SK-N-SH (cell line): Measurements from ENCODE around the gene COPS4.

Experiments
- CTCF ChIP-seq: fragments of 200-600 bp; sonication (generic); IDR thresholded peaks from 2 replicates; pipeline ENCODE4 v1.6.1; 2017; ENCODE audit warnings: antibody characterized with exemption, mild to moderate bottlenecking, moderate library complexity
- EZH2phosphoT487 ChIP-seq: fragments of 200-600 bp; sonication (generic); IDR thresholded peaks from 2 replicates; pipeline ENCODE4 v1.6.1; 2017; ENCODE audit warnings: low read depth, mixed run types, mild to moderate bottlenecking, antibody characterized with exemption, moderate library complexity, borderline replicate concordance
- MXI1 ChIP-seq: IDR thresholded peaks from 2 replicates; pipeline ENCODE4 v1.6.1; 2012; ENCODE audit warnings: mild to moderate bottlenecking, low read depth, low read length, improper control_type of control experiment
- RFX5 ChIP-seq: IDR thresholded peaks from 2 replicates; pipeline ENCODE4 v1.6.1; 2012; ENCODE audit warnings: mild to moderate bottlenecking, improper control_type of control experiment, low read length
- SIN3A ChIP-seq: IDR thresholded peaks from 2 replicates; pipeline ENCODE4 v1.6.1; 2012; ENCODE audit warnings: low read depth, mild to moderate bottlenecking, low read length, moderate library complexity, borderline replicate concordance
- TAF1 ChIP-seq: IDR thresholded peaks from 2 replicates; pipeline ENCODE4 v1.6.1; 2012; ENCODE audit warnings: low read depth, mild to moderate bottlenecking, low read length, moderate library complexity, borderline replicate concordance
- TCF12 ChIP-seq: IDR thresholded peaks from 2 replicates; pipeline ENCODE4 v1.4.0; 2012
- USF1 ChIP-seq: IDR thresholded peaks from 2 replicates; pipeline ENCODE4 v1.4.0; 2012; ENCODE audit warnings: low read depth, borderline replicate concordance
- USF2 ChIP-seq: fragments of 150-350 bp; IDR thresholded peaks from 2 replicates; pipeline ENCODE4 v1.6.1; 2017; ENCODE audit warnings: antibody characterized with exemption, low read length, low read depth, borderline replicate concordance
- YY1 ChIP-seq: IDR thresholded peaks from 2 replicates; pipeline ENCODE4 v1.4.0; 2012; ENCODE audit warnings: low read depth, mild to moderate bottlenecking
- TF ChIP-seq, protein P1 (sequence below): IDR thresholded peaks from 2 replicates; pipeline ENCODE4 v1.6.1; 2012; ENCODE audit warnings: mild to moderate bottlenecking, low read depth, low read length, moderate library complexity

GRCh38 chr4:83036991-83037665, 2.1 kb downstream of the COPS4 start:
- TF ChIP-seq CTCF (no peak), YY1 (no peak), USF1 (no peak), USF2 (no peak), TAF1 (no peak), EZH2phosphoT487 (no peak), TCF12 (no peak), SIN3A (no peak), MXI1 (no peak), RFX5 (no peak)
- TF ChIP-seq, protein P1, sequence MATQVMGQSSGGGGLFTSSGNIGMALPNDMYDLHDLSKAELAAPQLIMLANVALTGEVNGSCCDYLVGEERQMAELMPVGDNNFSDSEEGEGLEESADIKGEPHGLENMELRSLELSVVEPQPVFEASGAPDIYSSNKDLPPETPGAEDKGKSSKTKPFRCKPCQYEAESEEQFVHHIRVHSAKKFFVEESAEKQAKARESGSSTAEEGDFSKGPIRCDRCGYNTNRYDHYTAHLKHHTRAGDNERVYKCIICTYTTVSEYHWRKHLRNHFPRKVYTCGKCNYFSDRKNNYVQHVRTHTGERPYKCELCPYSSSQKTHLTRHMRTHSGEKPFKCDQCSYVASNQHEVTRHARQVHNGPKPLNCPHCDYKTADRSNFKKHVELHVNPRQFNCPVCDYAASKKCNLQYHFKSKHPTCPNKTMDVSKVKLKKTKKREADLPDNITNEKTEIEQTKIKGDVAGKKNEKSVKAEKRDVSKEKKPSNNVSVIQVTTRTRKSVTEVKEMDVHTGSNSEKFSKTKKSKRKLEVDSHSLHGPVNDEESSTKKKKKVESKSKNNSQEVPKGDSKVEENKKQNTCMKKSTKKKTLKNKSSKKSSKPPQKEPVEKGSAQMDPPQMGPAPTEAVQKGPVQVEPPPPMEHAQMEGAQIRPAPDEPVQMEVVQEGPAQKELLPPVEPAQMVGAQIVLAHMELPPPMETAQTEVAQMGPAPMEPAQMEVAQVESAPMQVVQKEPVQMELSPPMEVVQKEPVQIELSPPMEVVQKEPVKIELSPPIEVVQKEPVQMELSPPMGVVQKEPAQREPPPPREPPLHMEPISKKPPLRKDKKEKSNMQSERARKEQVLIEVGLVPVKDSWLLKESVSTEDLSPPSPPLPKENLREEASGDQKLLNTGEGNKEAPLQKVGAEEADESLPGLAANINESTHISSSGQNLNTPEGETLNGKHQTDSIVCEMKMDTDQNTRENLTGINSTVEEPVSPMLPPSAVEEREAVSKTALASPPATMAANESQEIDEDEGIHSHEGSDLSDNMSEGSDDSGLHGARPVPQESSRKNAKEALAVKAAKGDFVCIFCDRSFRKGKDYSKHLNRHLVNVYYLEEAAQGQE: no peak
